MM.1S (cell line): ENCODE measurements around the gene ST8SIA3.

ENCODE experiments used
- EZH2 ChIP-seq: fragments of 300-600 bp; sonication (generic); optimal IDR thresholded peaks from 2 replicates; pipeline ENCODE3; 2017; ENCODE audit warnings: low read depth, mild to moderate bottlenecking, antibody characterized with exemption, low read length, mixed read lengths
- TF ChIP-seq, protein P1 (sequence below): fragments of 300-600 bp; sonication (generic); IDR thresholded peaks from 2 replicates; pipeline ENCODE4 v1.5.1; 2016; ENCODE audit warnings: antibody characterized with exemption, low read length, mixed read lengths

DNA sequence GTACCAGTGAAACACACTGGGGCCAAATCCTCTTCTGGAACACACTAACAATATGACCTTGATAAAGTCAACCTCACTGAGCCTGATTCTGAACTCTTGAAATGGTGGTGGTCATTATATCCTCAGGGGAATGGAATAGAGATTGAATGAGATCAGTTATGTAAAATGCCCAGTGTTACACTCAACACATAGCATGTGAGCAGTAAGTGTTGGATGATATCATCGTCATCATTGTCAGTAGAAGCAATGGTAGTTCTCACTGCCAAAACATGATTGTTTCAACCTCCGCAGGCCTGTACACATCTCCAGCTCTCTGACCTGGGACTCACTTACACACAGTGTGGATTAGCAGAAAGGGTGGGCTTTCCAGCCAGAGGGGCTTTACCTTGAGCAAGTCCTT lies 5.5 kb upstream of the ST8SIA3 start:
- TF ChIP-seq EZH2, result no peak
- TF ChIP-seq, protein P1, sequence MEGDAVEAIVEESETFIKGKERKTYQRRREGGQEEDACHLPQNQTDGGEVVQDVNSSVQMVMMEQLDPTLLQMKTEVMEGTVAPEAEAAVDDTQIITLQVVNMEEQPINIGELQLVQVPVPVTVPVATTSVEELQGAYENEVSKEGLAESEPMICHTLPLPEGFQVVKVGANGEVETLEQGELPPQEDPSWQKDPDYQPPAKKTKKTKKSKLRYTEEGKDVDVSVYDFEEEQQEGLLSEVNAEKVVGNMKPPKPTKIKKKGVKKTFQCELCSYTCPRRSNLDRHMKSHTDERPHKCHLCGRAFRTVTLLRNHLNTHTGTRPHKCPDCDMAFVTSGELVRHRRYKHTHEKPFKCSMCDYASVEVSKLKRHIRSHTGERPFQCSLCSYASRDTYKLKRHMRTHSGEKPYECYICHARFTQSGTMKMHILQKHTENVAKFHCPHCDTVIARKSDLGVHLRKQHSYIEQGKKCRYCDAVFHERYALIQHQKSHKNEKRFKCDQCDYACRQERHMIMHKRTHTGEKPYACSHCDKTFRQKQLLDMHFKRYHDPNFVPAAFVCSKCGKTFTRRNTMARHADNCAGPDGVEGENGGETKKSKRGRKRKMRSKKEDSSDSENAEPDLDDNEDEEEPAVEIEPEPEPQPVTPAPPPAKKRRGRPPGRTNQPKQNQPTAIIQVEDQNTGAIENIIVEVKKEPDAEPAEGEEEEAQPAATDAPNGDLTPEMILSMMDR, result no peak
